GM12874 (cell line): ENCODE data around the gene TNFRSF13B.
A peak's percentile ranks its signal among the peaks of the same experiment; 100 is the strongest.

Source experiments
- CTCF ChIP-seq: IDR thresholded peaks from 2 replicates; pipeline ENCODE4 v1.5.1; 2011; ENCODE audit warnings: low read depth, mild to moderate bottlenecking, control low read depth, low read length, moderate library complexity; ENCODE audit not compliant: insufficient read depth

TNFRSF13B gene

GRCh38 chr17:17018021-17018441 lies 46.1 kb upstream of the TNFRSF13B start:
- no peak for TF ChIP-seq CTCF

- TF ChIP-seq CTCF: no peak
Observed at GRCh38 chr17:17017343-17018014, 45.6 kb upstream of the TNFRSF13B start.

DNA sequence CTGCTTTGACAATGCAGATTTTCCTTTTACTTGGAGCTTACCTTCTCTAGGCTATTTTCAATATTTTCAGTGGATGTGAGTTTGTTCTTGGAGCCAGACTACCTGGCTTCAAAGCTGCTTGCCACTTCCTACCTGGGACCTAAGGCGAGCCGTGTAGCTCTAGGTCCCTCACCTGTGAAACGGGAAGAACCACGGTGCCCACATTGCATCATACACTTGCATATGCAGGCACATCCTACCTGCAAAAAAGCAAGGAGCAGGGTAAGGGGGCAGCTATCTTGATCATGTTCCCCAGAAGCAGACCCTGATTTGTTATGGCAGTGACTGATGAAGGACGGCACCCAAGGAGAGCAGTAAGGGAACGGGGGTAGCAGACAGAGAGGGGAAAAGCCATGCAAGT lies 43.3 kb upstream of the TNFRSF13B start:
- TF ChIP-seq CTCF: no peak

- no peak for TF ChIP-seq CTCF
Observed at GRCh38 chr17:17004251-17004996, 32.5 kb upstream of the TNFRSF13B start.

DNA sequence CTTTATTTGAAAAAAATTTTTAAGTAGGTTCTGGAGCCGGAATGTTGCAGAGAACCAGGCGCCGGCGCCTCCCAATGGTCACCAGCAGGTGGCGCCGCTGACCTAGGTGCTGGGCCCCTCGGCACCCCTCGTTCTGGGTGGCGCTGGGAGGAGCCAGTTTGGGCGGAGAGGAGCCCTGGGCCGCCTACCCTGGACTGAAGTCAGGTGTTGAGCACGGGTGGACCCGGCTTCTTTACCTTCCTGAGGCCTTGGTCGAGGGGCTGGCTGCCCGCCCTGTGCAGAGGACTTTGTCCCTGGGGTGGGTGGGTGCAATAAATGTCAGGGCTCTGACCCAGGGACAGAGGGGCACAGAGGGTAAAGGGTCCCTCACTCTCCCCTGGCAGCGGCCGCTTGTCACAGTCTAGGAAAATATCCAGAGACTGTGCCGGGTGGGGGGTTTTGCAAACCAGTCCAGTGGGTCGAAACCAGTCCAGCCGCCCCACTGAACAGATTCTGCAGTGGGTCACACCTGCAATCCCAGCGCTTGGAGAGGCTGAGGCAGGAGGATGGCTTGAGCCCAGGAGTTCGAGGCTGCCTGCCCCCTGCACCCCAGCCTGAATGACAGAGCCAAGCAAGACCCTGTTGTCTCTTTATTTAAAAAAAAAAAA lies 30.1 kb upstream of the TNFRSF13B start:
- peak; percentile 93 for TF ChIP-seq CTCF

- no peak for TF ChIP-seq CTCF
Observed at GRCh38 chr17:17001076-17001777, 29.3 kb upstream of the TNFRSF13B start.

DNA sequence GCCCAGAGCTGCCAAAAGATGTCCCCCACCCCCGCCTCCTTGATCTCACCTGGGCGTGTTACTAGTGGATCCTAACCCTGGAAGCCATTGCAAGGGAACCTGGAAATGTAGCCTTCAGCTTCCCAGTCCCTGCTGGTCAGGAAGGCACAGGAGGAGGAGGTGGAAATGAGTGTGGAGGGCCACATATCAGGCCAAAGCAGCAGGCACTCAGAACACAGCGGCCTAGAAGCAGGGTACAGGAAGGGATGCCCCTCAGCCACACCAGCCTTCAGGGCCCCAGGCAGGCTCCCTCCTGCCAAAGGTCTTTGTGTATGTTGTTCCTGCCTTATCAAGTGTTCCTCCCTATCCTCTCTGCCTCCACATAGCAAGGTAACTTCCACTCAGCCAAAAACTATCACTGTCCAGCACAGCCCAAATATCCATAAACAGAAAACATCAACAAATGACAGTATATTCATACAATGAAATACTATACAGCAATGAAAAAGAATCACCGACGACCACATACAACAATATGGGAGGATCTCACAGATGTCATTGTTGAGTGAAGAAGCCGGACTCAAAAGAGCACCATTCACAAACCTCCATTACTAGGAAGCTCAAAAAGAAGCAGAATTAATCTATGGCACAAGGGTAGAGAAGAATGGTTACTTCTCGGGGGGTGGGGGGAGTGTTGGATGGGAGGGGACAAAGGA lies 28.2 kb upstream of the TNFRSF13B start:
- no peak for TF ChIP-seq CTCF
